K562 (cell line): ENCODE data around the gene NPEPL1. TPM values are rescaled to one million over a fixed set of nuclear protein-coding genes. Genes with fewer than 3 reads are reported as not detected.

Experiments used
- ATAC-seq: fragments of 200-7000 bp; cut with Tn5 transposase; 3 replicates; pipeline ENCODE4 v1.9.1; 2020; ENCODE audit warnings: moderate library complexity
- BruUV-seq: library from RNA; stranded (reverse); fragments of 400-500 nt; replicated peaks from 2 replicates; lab custom pipeline; 2021; lab: Mats Ljungman, UMichigan
- CTCF ChIA-PET: fragments of 300-600 bp; formaldehyde crosslinking; extraction: SDS; loops from one replicate; lab custom pipeline; 2021; ENCODE audit warnings: low intra/inter-chr PET ratio; lab: Yijun Ruan, JAX
- POLR2A ChIA-PET: fragments of 300-600, 350-650 bp; sonication (Branson Sonifier 250); formaldehyde crosslinking; extraction: SDS; loops from one replicate; lab custom pipeline; 2021; ENCODE audit warnings: antibody characterized with exemption, inconsistent platforms; lab: Yijun Ruan, JAX
- DNase-seq, 4 experiments: peaks; one replicate each; pipeline versions ENCODE4 v3.0.0 to v3.0.0-alpha.2; 2011 to 2018; ENCODE audit warnings: low spot score in 3 of 4, mixed read lengths in 3 of 4; ENCODE audit errors: extremely low read depth in 1 of 4
- FAIRE-seq: peaks from 2 replicates; lab custom pipeline; 2011; peaks lifted over from hg19 to GRCh38; lab: Jason Lieb, UNC
- H2AFZ ChIP-seq: 2 replicates; pipeline ENCODE4 v1.6.0; 2011; ENCODE audit warnings: low read depth, low read length, control low read depth, inconsistent platforms
- H3K27ac ChIP-seq: fragments of 200-600 bp; 3 replicates; pipeline ENCODE4 v1.8.0; 2011; ENCODE audit warnings: low read depth, mild to moderate bottlenecking, control low read depth, inconsistent platforms, low read length, moderate library complexity, mixed read lengths; ENCODE audit errors: extremely low read depth
- H3K27me3 ChIP-seq, 2 experiments: fragments of 300-600 bp in 1 of 2; 2 replicates in 1 of 2; 3 replicates in 1 of 2; pipeline versions ENCODE4 v1.6.0 to v1.8.0; 2011; ENCODE audit warnings: inconsistent platforms in 2 of 2, low read length in 2 of 2, mild to moderate bottlenecking in 1 of 2, mixed read lengths in 1 of 2, moderate library complexity in 1 of 2; ENCODE audit not compliant: control insufficient read depth in 2 of 2, insufficient read depth in 2 of 2
- H3K36me3 ChIP-seq: fragments of 300-600 bp; 3 replicates; pipeline ENCODE4 v1.8.0; 2011; ENCODE audit warnings: mild to moderate bottlenecking, low read length, inconsistent platforms; ENCODE audit not compliant: control insufficient read depth, insufficient read depth
- H3K4me1 ChIP-seq, 2 experiments: fragments of 200-600 bp in 1 of 2; replicated peaks in 1 of 2; 2 replicates in 1 of 2; 3 replicates in 1 of 2; pipeline versions ENCODE4 v1.5.1 to v1.8.0; 2011; ENCODE audit warnings: inconsistent platforms in 2 of 2, low read length in 2 of 2, mild to moderate bottlenecking in 1 of 2, mixed read lengths in 1 of 2, moderate library complexity in 1 of 2; ENCODE audit not compliant: control insufficient read depth in 2 of 2, insufficient read depth in 2 of 2
- H3K4me2 ChIP-seq: 2 replicates; pipeline ENCODE4 v1.6.1; 2011; ENCODE audit warnings: low read length, control low read depth, inconsistent platforms, mixed read lengths; ENCODE audit not compliant: insufficient read depth
- H3K4me3 ChIP-seq: fragments of 200-600 bp; sonication (generic), shearing (Covaris generic); 2 replicates; pipeline ENCODE4 v1.5.1; 2016; ENCODE audit warnings: control low read depth, inconsistent platforms
- H3K79me2 ChIP-seq: fragments of 200-600 bp; 3 replicates; pipeline ENCODE4 v1.8.0; 2011; ENCODE audit warnings: low read length, inconsistent platforms; ENCODE audit not compliant: control insufficient read depth, insufficient read depth
- H3K9ac ChIP-seq, 2 experiments: 2 replicates each; pipeline versions ENCODE4 v1.6.0 to v1.6.1; 2011; ENCODE audit warnings: low read depth in 2 of 2, low read length in 2 of 2, control low read depth in 1 of 2, inconsistent platforms in 1 of 2, mild to moderate bottlenecking in 1 of 2, mixed read lengths in 1 of 2; ENCODE audit not compliant: insufficient read depth in 1 of 2
- H3K9me1 ChIP-seq: one replicate; pipeline ENCODE4 v1.6.0; 2011; ENCODE audit warnings: inconsistent platforms, mild to moderate bottlenecking, low read length, moderate library complexity; ENCODE audit not compliant: control insufficient read depth, insufficient read depth
- H3K9me3 ChIP-seq: replicated peaks from 2 replicates; pipeline ENCODE4 v1.5.1; 2011; ENCODE audit warnings: low read depth, low read length, inconsistent platforms; ENCODE audit not compliant: control insufficient read depth, insufficient read depth
- H4K20me1 ChIP-seq: replicated peaks from 2 replicates; pipeline ENCODE4 v1.6.1; 2011; ENCODE audit warnings: low read length, inconsistent platforms, mixed read lengths; ENCODE audit not compliant: control insufficient read depth, insufficient read depth
- AFF4 ChIP-seq: sonication (generic); formaldehyde crosslinking; IDR thresholded peaks from 2 replicates; pipeline ENCODE4 v1.8.0; 2023; ENCODE audit warnings: mild to moderate bottlenecking, missing genetic modification reagents
- ARHGAP35 ChIP-seq: fragments of 450-650 bp; IDR thresholded peaks from 2 replicates; pipeline ENCODE4 v1.6.1; 2018; ENCODE audit not compliant: partially characterized antibody
- ASH1L ChIP-seq: fragments of 450-650 bp; IDR thresholded peaks from 2 replicates; pipeline ENCODE4 v1.6.1; 2018; ENCODE audit warnings: borderline replicate concordance, mild to moderate bottlenecking, low read depth; ENCODE audit not compliant: partially characterized antibody
- ATF7 ChIP-seq: fragments of 450-650 bp; IDR thresholded peaks from 2 replicates; pipeline ENCODE4 v1.7.1; 2014; ENCODE audit warnings: mild to moderate bottlenecking, moderate library complexity
- E2F5 ChIP-seq: sonication (generic); formaldehyde crosslinking; IDR thresholded peaks from 2 replicates; pipeline ENCODE4 v1.8.0; 2022; ENCODE audit warnings: mild to moderate bottlenecking, missing genetic modification reagents
- GABPA ChIP-seq: fragments of 200-800 bp; sonication (Bioruptor generic); conservative IDR thresholded peaks from 2 replicates; pipeline ENCODE4 v1.6.1; 2016; ENCODE audit warnings: low read depth, missing genetic modification characterization, missing compliant biosample characterization
- MAFF ChIP-seq: IDR thresholded peaks from 2 replicates; pipeline ENCODE4 v1.6.1; 2012; ENCODE audit warnings: low read length, improper control_type of control experiment
- NEUROD1 ChIP-seq: fragments of 150-350 bp; IDR thresholded peaks from 2 replicates; pipeline ENCODE4 v1.6.1; 2014; ENCODE audit warnings: borderline replicate concordance, low read length, low read depth; ENCODE audit not compliant: partially characterized antibody
- NR1H2 ChIP-seq: sonication (generic); formaldehyde crosslinking; IDR thresholded peaks from 2 replicates; pipeline ENCODE4 v1.4.0; 2020; ENCODE audit warnings: mild to moderate bottlenecking, missing genetic modification reagents
- SRF ChIP-seq, 2 experiments: fragments of 250-450, 450-650 bp in 1 of 2; sonication (Bioruptor Pico) in 1 of 2; sonication (generic) in 1 of 2; formaldehyde crosslinking; IDR thresholded peaks; 2 replicates each; pipeline versions ENCODE4 v1.5.0 to v1.5.1; 2020 to 2022; ENCODE audit warnings: mild to moderate bottlenecking in 1 of 2, missing genetic modification reagents in 1 of 2
- TAF7 ChIP-seq: fragments of 450-650 bp; IDR thresholded peaks from 2 replicates; pipeline ENCODE4 v1.6.1; 2016; ENCODE audit warnings: missing genetic modification characterization, missing compliant biosample characterization
- WHSC1 ChIP-seq: IDR thresholded peaks from one replicate; pipeline ENCODE4 v1.6.1; 2012; ENCODE audit warnings: low read length, control low read depth, inconsistent platforms
- ZNF217 ChIP-seq: sonication (generic); formaldehyde crosslinking; IDR thresholded peaks from 2 replicates; pipeline ENCODE4 v1.8.0; 2022; ENCODE audit warnings: mild to moderate bottlenecking, missing genetic modification reagents
- WGBS: fragments of 100-300 bp; shearing (Covaris generic); methylation state at CpG from one replicate; pipeline ENCODE4 v1.1.6; 2016; ENCODE audit warnings: low coverage, mixed read lengths; ENCODE audit not compliant: insufficient coverage; ENCODE audit errors: missing lambda C conversion rate; 5-methylcytosine and 5-hydroxymethylcytosine counted together
- in situ Hi-C: fragments of 300-500 bp; cut with MboI; formaldehyde crosslinking; loops from 4 replicates; pipeline ENCODE4 v1.15.0; 2018; ENCODE audit warnings: inconsistent platforms, mixed read lengths
- intact Hi-C: fragments of 100-400 bp; cut with micrococcal nuclease; formaldehyde crosslinking; loops from 2 replicates; pipeline ENCODE4 v1.14.2; 2022
- polyA plus RNA-seq, 8 experiments: library from polyadenylated mRNA; depleted of rRNA in 4 of 8; stranded (reverse) in 5 of 8; unstranded in 3 of 8; fragments of >200 nt; fragmentation: Nextera tagmentation in 2 of 8; fragmentation: Illumina TruSeq in 1 of 8; extraction: Ambion mirVana in 2 of 8; extraction: Trizol in 1 of 8; gene quantifications; 2 replicates each; pipeline versions ENCODE4 v1.2.1 to v1.2.3, GENCODE V29; 2011 to 2014; ENCODE audit warnings: inconsistent platforms in 1 of 8, missing spikeins in 1 of 8
- total RNA-seq, 7 experiments: library from RNA; depleted of rRNA in 6 of 7; stranded (reverse); fragments of >200 nt in 6 of 7; fragmentation: Illumina TruSeq in 2 of 7; extraction: Trizol in 2 of 7; gene quantifications; 2 replicates each; pipeline versions ENCODE4 v1.2.1 to v1.2.3, GENCODE V29; 2011 to 2021; ENCODE audit warnings: low replicate concordance in 1 of 7
- TF ChIP-seq, protein P1 (sequence below): IDR thresholded peaks from 2 replicates; pipeline ENCODE4 v1.6.1; 2014; ENCODE audit warnings: antibody characterized with exemption

Gene NPEPL1
- total and polyA plus RNA-seq, 9 of the 15 experiments (the other 6 are each of a cell fraction or from before 2014, with no cell fraction given) = 0.04 to 5.6 (median 0.94) TPM

DNA sequence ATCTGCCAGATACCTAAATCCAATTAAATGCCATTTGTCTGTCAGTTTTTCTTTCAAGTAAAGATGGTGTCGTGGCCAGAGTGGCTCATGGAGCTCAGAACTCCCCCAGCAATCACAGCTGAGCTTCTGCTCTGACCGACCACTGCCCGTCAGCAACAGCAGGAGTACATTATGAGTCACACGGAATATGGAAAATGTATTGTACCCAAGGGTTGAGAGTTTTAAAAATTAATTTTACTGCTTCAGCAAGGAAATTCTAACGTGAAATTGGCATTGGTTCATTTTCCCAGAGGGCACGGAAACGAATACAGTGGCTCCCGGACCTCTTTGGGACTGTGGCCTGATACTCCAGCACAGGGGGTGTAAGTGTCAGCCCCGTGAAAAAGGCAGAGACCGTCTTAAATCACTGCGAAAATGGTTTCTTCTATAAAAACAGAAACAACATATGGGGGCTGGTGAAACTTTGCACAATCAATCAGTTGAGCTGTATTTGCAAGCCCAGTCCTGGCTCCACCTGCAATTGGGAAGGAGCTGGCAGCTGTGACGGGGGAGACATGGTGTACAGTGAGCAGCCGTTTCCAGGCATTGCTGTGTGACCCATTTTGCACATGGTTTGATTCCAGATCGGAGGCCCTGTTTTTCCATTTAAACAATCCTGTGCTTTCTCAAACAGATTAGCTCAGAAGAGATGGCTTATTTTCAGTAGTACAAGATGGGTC, 12.8 kb downstream of the NPEPL1 start:
- Histone ChIP-seq H3K4me1 (no peaks in the 10 kb centered on the region), H4K20me1 (no peaks in the 10 kb centered on the region), H3K4me2 (no peak overlapping the region), H3K27me3 (no peaks in the 10 kb centered on the region), H3K4me3 (no peak overlapping the region), H3K36me3 (no peaks in the 10 kb centered on the region; the same call in 2 of the 3 replicates), H3K9ac (no peak overlapping the region), H2AFZ (no peak overlapping the region), H3K9me1 (peaks cover 2% of the 10 kb centered on the region), H3K9me3 (no peaks in the 10 kb centered on the region)
- no peak for FAIRE-seq
- no peak for ATAC-seq
- POLR2A ChIA-PET = interaction anchor here (1.2 kb wide), 3 partner anchors 9 to 10 kb away, joined by 3 to 4 read pairs (median 3); no protein-coding TSS in a partner anchor
- in situ Hi-C loops = no loop called here
- BruUV-seq = no TSS peak
- TF ChIP-seq WHSC1 = no peak
- TF ChIP-seq ATF7 = no peak
- no peak for TF ChIP-seq AFF4 (CRISPR knock-in tag)
- TF ChIP-seq TAF7 (tag) = no peak
- no peak for TF ChIP-seq ASH1L
- no peak for TF ChIP-seq E2F5 (CRISPR knock-in tag)
- no peak for TF ChIP-seq GABPA (tag)
- TF ChIP-seq NEUROD1 = no peak
- no peak for TF ChIP-seq MAFF
- TF ChIP-seq, protein P1, sequence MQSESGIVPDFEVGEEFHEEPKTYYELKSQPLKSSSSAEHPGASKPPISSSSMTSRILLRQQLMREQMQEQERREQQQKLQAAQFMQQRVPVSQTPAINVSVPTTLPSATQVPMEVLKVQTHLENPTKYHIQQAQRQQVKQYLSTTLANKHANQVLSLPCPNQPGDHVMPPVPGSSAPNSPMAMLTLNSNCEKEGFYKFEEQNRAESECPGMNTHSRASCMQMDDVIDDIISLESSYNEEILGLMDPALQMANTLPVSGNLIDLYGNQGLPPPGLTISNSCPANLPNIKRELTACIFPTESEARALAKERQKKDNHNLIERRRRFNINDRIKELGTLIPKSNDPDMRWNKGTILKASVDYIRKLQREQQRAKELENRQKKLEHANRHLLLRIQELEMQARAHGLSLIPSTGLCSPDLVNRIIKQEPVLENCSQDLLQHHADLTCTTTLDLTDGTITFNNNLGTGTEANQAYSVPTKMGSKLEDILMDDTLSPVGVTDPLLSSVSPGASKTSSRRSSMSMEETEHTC = no peak
- no peak for TF ChIP-seq SRF (CRISPR knock-in tag; IDR thresholded peaks at IDR 0.05)
- no peak for TF ChIP-seq NR1H2 (CRISPR knock-in tag)
- no peak for TF ChIP-seq ARHGAP35
- no peak for TF ChIP-seq ZNF217 (CRISPR knock-in tag)
- TF ChIP-seq, all 486 proteins: peak for 0
- WGBS = 61% methylated on average over 14 of the region's 14 CpGs
- no peak for DNase-seq
- Histone ChIP-seq H3K27ac (no peak overlapping the region), H3K79me2 (no peaks in the 10 kb centered on the region)
- intact Hi-C loops = no loop called here
- CTCF ChIA-PET = no interaction called here
